Measurements from ENCODE around the gene MANSC4.

DNA sequence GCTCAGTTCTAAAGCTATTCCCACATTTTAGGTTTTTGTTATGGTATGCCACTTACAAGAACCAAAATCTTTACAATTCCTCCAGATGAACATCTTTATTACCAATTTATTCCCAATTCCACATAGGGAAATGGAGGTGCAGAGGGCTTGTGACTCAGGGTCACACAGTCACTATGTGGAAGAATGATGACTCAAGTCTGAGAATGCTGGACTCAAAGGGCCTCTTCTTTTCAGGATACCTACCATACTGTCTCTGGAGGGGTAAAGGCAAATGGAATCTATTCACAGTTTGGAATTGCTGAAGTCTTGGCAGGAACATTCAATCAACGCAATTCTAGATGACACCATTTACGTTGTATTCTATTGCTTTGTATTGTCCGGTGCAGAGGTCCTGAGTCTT lies 48.2 kb upstream of the MANSC4 start:
- no peak for TF ChIP-seq POLR2A (IDR thresholded peaks at IDR 0.05)
- TF ChIP-seq, protein P1, sequence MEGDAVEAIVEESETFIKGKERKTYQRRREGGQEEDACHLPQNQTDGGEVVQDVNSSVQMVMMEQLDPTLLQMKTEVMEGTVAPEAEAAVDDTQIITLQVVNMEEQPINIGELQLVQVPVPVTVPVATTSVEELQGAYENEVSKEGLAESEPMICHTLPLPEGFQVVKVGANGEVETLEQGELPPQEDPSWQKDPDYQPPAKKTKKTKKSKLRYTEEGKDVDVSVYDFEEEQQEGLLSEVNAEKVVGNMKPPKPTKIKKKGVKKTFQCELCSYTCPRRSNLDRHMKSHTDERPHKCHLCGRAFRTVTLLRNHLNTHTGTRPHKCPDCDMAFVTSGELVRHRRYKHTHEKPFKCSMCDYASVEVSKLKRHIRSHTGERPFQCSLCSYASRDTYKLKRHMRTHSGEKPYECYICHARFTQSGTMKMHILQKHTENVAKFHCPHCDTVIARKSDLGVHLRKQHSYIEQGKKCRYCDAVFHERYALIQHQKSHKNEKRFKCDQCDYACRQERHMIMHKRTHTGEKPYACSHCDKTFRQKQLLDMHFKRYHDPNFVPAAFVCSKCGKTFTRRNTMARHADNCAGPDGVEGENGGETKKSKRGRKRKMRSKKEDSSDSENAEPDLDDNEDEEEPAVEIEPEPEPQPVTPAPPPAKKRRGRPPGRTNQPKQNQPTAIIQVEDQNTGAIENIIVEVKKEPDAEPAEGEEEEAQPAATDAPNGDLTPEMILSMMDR (IDR thresholded peaks at IDR 0.05) = no peak
